ENCODE data around the gene TINCR. TPM values are rescaled to one million over a fixed set of nuclear protein-coding genes. Genes with fewer than 3 reads are reported as not detected.

The TINCR gene
- total RNA-seq, 1 donor from 2014 or later: 0.33 TPM

DNA sequence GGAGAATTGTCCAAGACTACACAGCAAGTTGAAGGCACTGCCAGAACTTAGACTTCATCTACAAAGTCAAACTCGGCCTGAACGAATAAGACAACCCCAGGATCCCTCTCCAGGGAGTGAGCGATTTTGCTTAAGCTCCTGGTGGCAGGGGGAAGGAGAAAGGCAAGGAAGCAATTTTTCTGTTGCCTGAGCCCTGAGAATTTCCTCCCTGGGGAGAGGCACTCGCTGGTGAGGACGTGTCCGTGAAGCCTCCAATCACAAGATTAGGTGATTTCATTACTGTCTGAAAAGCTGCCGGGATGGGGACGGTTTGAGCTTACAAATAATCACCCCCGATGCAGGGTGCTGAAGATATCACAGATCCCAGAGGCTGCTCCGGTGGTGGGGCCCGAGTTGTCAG, 45.6 kb downstream of the TINCR start:
- Mint-ChIP-seq H3K4me3 (ENCODE audit: unreplicated experiment) (no peak overlapping the region), H3K27me3 (ENCODE audit: unreplicated experiment) (peaks cover 3% of the 10 kb centered on the region), H3K4me1 (ENCODE audit: unreplicated experiment) (peaks cover 3% of the 10 kb centered on the region), H3K27ac (ENCODE audit: unreplicated experiment) (no peak overlapping the region), H3K36me3 (ENCODE audit: low read depth, unreplicated experiment) (no peaks in the 10 kb centered on the region), H3K9me3 (ENCODE audit: unreplicated experiment) (peaks cover 4% of the 10 kb centered on the region)
- TF ChIP-seq, protein P1, sequence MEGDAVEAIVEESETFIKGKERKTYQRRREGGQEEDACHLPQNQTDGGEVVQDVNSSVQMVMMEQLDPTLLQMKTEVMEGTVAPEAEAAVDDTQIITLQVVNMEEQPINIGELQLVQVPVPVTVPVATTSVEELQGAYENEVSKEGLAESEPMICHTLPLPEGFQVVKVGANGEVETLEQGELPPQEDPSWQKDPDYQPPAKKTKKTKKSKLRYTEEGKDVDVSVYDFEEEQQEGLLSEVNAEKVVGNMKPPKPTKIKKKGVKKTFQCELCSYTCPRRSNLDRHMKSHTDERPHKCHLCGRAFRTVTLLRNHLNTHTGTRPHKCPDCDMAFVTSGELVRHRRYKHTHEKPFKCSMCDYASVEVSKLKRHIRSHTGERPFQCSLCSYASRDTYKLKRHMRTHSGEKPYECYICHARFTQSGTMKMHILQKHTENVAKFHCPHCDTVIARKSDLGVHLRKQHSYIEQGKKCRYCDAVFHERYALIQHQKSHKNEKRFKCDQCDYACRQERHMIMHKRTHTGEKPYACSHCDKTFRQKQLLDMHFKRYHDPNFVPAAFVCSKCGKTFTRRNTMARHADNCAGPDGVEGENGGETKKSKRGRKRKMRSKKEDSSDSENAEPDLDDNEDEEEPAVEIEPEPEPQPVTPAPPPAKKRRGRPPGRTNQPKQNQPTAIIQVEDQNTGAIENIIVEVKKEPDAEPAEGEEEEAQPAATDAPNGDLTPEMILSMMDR (IDR thresholded peaks at IDR 0.05; ENCODE audit: unreplicated experiment): no peak
- DNase-seq (ENCODE audit: low spot score): no peak

DNA sequence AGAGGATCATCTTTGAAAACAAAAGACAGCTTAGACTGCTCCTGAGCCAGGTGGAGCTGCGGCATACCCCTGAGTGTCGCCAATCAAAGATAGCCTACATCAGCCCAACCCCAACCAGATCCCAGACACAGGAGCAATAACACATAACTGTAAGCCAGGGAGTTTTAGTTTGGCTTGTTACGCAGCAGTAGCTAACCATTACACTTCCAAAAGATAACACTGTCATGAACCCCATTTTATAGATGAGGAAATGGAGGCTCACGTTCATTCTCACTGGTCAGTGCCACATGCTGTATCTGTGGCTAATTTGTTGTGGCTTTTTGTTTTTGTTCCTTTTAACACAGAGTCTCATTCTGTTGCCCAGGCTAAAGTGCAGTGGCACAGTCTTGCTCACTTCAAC, 47.3 kb downstream of the TINCR start:
- Mint-ChIP-seq H3K4me3 (ENCODE audit: unreplicated experiment) (no peak overlapping the region), H3K27ac (ENCODE audit: unreplicated experiment) (no peak overlapping the region), H3K27me3 (ENCODE audit: unreplicated experiment) (peaks cover 6% of the 10 kb centered on the region), H3K36me3 (ENCODE audit: low read depth, unreplicated experiment) (peaks cover 4% of the 10 kb centered on the region), H3K4me1 (ENCODE audit: unreplicated experiment) (no peaks in the 10 kb centered on the region), H3K9me3 (ENCODE audit: unreplicated experiment) (peaks cover 4% of the 10 kb centered on the region)
- TF ChIP-seq, protein P1 (IDR thresholded peaks at IDR 0.05; ENCODE audit: unreplicated experiment): no peak
- DNase-seq (ENCODE audit: low spot score): no peak

DNA sequence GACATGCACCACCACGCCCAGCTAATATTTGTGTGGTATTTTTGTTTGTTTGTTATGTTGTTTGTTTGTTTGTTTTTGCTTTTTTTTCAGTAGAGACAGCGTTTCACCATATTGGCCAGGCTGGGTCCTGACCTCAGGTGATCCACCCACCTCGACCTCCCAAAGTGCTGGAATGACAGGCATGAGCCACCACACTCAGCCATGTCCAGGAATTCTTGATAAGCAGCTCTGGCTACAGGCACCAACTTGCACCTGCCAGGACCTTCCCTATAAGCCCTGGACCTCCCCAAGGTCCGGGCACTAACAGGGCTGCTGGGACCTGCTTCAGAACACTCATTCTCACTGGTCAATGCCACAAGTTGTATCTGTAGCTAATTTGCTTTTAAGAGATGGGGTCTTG, 48.7 kb downstream of the TINCR start:
- DNase-seq (ENCODE audit: low spot score): no peak
- peaks cover 4% of the 10 kb centered on the region for H3K27me3 Mint-ChIP-seq (ENCODE audit: unreplicated experiment)
- no peak overlapping the region for H3K27ac Mint-ChIP-seq (ENCODE audit: unreplicated experiment)
- H3K9me3 Mint-ChIP-seq (ENCODE audit: unreplicated experiment): peaks cover 4% of the 10 kb centered on the region
- H3K4me3 Mint-ChIP-seq (ENCODE audit: unreplicated experiment): no peak overlapping the region
- H3K4me1 Mint-ChIP-seq (ENCODE audit: unreplicated experiment): no peaks in the 10 kb centered on the region
- H3K36me3 Mint-ChIP-seq (ENCODE audit: low read depth, unreplicated experiment): peaks cover 4% of the 10 kb centered on the region
- TF ChIP-seq, protein P1 (IDR thresholded peaks at IDR 0.05; ENCODE audit: unreplicated experiment): no peak

DNA sequence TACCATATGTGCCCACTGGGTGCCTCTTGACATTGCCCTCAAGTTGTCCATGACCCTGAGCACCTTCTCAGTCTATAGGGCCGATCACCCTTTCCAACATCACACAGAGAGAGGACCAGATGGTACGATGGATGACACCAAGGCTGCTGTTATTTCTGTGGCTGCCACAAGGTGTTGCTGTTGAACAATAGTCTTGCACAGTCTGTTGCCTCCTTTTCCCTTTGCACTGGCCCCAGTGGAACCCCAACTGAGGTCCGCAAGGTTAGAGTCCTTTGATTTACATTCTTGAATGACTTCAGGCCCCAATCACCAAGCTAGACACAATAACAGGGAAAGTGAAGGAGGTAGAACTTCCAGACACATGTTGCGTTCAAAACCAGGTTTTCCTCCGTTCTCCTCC, 52.0 kb downstream of the TINCR start:
- Mint-ChIP-seq H3K36me3 (ENCODE audit: low read depth, unreplicated experiment) (peaks cover 7% of the 10 kb centered on the region), H3K27me3 (ENCODE audit: unreplicated experiment) (peaks cover 12% of the 10 kb centered on the region), H3K4me1 (ENCODE audit: unreplicated experiment) (no peaks in the 10 kb centered on the region), H3K27ac (ENCODE audit: unreplicated experiment) (no peak overlapping the region), H3K9me3 (ENCODE audit: unreplicated experiment) (peaks cover 4% of the 10 kb centered on the region), H3K4me3 (ENCODE audit: unreplicated experiment) (no peak overlapping the region)
- no peak for DNase-seq (ENCODE audit: low spot score)
- TF ChIP-seq, protein P1 (IDR thresholded peaks at IDR 0.05; ENCODE audit: unreplicated experiment): peak; percentile 25

DNA sequence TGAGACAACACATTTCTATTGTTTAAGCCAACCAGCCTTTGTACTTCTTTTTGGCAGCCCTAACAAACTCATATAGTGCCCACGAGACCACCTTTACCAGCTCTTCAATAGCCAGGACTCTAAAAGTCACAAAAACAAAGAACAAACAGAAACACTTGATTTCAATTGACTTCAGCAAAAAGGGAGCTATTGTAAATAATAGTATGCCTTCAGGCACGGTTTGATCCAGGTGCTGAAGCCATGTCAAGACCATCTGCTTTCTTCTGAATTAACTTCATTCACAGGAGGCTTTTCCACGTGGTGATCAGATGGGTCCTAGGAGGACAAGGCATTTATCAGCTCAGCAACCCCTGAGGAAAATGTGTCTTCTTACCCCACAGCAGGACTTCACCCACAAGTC, 53.8 kb downstream of the TINCR start:
- H3K36me3 Mint-ChIP-seq (ENCODE audit: low read depth, unreplicated experiment): peaks cover 7% of the 10 kb centered on the region
- peaks cover 4% of the 10 kb centered on the region for H3K9me3 Mint-ChIP-seq (ENCODE audit: unreplicated experiment)

More for the DNA sequence above, 53.8 kb downstream of the TINCR start:
- Mint-ChIP-seq H3K4me1 (ENCODE audit: unreplicated experiment) (no peaks in the 10 kb centered on the region), H3K27ac (ENCODE audit: unreplicated experiment) (no peak overlapping the region), H3K27me3 (ENCODE audit: unreplicated experiment) (peaks cover 12% of the 10 kb centered on the region), H3K4me3 (ENCODE audit: unreplicated experiment) (no peak overlapping the region)
- DNase-seq (ENCODE audit: low spot score): no peak
- TF ChIP-seq, protein P1 (IDR thresholded peaks at IDR 0.05; ENCODE audit: unreplicated experiment): no peak
